Activated T-cell treated with anti-CD3 and anti-CD28 coated beads, Interleukin-2, amount 50 U/mL, for 4 hours (primary cell): ENCODE measurements around the gene DIPK1A. TPM values are rescaled to one million over a fixed set of nuclear protein-coding genes. Genes with fewer than 3 reads are reported as not detected.
A peak's percentile ranks its signal among the peaks of the same experiment; 100 is the strongest.
"Not testable (repeated sequence)": the region's sequence is repeated elsewhere in the genome, so short reads cannot be mapped to it uniquely, and the experiment has no call there.

Experiments used
- ATAC-seq, 2 donors: fragments of 200-7000 bp; cut with Tn5 transposase; one replicate each; pipeline ENCODE4 v1.10.0; 2021
- DNase-seq: peaks from one replicate; pipeline ENCODE4 v3.0.0-alpha.2; 2020
- H3K27me3 Mint-ChIP-seq: one replicate; pipeline ENCODE4 v1.8.0; 2021; ENCODE audit warnings: low read depth, mixed read lengths
- H3K36me3 Mint-ChIP-seq: one replicate; pipeline ENCODE4 v1.8.0; 2022; ENCODE audit warnings: mixed read lengths; ENCODE audit not compliant: insufficient read depth
- H3K4me1 Mint-ChIP-seq: one replicate; pipeline ENCODE4 v1.8.0; 2021; ENCODE audit warnings: low read depth, mixed read lengths
- H3K4me3 Mint-ChIP-seq: one replicate; pipeline ENCODE4 v1.8.0; 2021; ENCODE audit warnings: mild to moderate bottlenecking, moderate library complexity, mixed read lengths
- H3K9me3 Mint-ChIP-seq: one replicate; pipeline ENCODE4 v1.8.0; 2021; ENCODE audit warnings: mixed read lengths
- total RNA-seq, 3 donors: library from RNA; stranded (reverse); gene quantifications; one replicate each; pipeline ENCODE4 v1.2.1, GENCODE V29; 2021

Gene DIPK1A
- total RNA-seq, 3 donors from 2014 or later = 3.6 to 5.3 (median 4.2) TPM

DNA sequence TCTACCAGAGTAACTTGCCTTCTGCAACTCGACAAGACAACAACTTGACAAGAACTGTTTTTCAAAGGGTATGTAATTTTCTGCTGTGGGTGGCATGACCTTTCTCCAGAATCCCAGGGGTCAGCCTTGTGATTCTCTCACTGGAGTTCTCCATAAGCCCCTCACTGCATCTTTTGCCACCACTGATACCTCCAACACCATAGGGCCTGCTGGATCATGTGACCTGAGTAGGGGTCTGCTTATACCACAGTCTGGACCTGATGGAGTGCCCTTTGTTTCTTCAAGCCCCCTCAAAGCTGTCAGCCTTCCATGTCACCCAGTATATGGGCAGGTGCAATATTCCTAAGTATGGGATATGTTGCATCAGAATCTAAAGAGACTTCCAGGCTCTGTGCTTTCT lies 31.6 kb upstream of the DIPK1A start:
- no peaks in the 10 kb centered on the region for H3K36me3 Mint-ChIP-seq
- H3K4me1 Mint-ChIP-seq = peaks cover 50% of the 10 kb centered on the region
- no peaks in the 10 kb centered on the region for H3K9me3 Mint-ChIP-seq
- no peak for ATAC-seq
- H3K4me3 Mint-ChIP-seq = no peak overlapping the region
- no peaks in the 10 kb centered on the region for H3K27me3 Mint-ChIP-seq
- no peak for DNase-seq

DNA sequence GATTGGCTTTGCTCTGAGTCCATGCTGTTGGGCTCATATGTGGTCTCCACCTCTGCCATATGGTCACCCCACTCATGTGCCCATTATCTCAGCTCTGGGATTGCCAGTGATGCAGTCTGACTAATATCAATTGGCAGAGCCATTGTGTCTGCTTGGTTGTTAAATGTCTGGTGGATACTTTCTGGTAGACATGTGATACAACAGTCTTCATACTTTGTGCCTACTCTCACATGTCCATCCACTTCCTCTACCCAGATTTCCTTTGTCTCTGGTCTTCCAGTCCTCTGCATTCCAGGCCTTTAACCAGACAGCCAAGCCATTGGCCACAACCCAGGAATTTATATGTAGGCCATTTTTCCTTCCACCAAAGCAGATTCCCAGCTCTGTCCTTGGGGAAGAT lies 30.8 kb upstream of the DIPK1A start:
- DNase-seq (no peak), ATAC-seq (no peak)
- Mint-ChIP-seq H3K4me3 (no peak overlapping the region), H3K27me3 (no peaks in the 10 kb centered on the region), H3K36me3 (no peaks in the 10 kb centered on the region), H3K9me3 (no peaks in the 10 kb centered on the region), H3K4me1 (peaks cover 50% of the 10 kb centered on the region)

DNA sequence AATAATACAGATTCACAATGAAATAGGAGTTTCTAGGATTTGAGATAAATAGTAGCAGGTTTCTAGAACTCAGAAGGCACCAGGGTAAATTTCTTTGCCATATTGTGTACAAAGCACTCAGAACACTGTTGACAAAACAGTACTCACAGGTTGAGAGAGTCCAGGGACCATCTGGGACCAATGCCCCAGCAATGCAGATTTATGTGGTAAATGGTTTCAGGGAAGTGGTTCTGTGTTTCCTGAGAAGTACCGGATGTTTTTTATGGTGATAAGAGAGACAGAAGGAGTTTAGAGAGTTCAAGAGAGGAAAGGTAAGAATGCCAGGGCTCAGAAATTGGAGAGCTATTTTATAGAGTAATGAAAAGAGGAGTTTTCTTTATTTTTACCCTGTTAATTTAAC lies 29.6 kb upstream of the DIPK1A start:
- H3K9me3 Mint-ChIP-seq = no peaks in the 10 kb centered on the region
- DNase-seq = no peak
- no peaks in the 10 kb centered on the region for H3K27me3 Mint-ChIP-seq
- H3K4me1 Mint-ChIP-seq = peaks cover 50% of the 10 kb centered on the region
- H3K36me3 Mint-ChIP-seq = no peaks in the 10 kb centered on the region
- ATAC-seq = no peak
- peak overlapping the region; percentile 20 for H3K4me3 Mint-ChIP-seq

DNA sequence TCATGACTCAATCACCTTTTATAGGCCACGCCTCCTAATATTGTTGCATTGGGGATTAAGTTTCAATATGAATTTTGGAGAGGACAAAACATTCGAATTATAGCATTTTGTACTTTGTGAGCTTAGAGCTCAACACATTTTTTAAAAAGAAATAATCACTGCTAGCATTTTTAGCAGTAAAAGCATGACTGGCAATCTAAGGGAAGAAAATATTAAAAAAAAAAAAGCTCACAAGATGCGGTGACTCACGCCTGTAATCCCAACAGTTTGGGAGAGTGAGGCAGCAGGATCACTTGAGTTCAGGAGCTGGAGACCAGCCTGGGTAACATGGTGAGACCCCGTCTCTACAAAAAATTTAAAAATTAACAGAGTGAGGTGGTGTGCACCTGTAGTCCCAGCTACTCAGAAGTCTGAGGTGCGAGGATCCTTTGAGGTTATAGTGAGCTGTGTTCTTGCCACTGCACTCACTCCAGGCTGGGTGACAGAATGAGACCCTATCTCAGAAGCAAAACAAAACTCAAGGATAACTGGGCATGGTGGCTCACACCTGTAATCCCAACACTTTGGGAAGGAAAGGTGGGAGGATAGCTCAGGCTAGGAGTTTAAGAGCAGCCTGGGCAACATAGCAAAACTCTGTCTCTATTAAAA lies 28.8 kb upstream of the DIPK1A start:
- no peak for ATAC-seq
- no peaks in the 10 kb centered on the region for H3K27me3 Mint-ChIP-seq
- H3K9me3 Mint-ChIP-seq = no peaks in the 10 kb centered on the region
- no peak for DNase-seq
- no peaks in the 10 kb centered on the region for H3K36me3 Mint-ChIP-seq
- peaks cover 50% of the 10 kb centered on the region for H3K4me1 Mint-ChIP-seq
- H3K4me3 Mint-ChIP-seq = no peak overlapping the region

DNA sequence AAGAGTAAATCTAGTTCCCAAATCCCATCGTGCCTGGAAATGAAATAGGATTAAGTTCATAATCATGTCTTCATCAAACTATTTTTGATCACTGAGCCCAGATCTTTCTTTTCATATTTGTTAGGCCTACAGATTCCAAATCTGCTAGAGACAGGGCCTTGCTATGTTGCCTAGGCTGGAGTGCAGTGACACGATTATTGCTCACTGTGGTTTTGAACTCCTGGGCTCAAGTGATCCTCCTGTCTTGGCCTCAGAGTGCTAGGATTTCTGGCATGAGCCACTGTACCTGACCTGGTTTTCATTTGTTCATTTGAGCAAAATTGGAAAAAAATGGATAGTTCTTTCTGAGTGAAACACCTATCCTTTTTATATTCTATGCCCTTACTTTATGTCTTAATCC lies 28.0 kb upstream of the DIPK1A start:
- Mint-ChIP-seq H3K27me3 (no peaks in the 10 kb centered on the region), H3K9me3 (no peaks in the 10 kb centered on the region), H3K4me1 (peaks cover 55% of the 10 kb centered on the region), H3K4me3 (no peak overlapping the region), H3K36me3 (no peaks in the 10 kb centered on the region)
- DNase-seq (no peak), ATAC-seq (peak in 1 of 2 donors; percentile 47)

DNA sequence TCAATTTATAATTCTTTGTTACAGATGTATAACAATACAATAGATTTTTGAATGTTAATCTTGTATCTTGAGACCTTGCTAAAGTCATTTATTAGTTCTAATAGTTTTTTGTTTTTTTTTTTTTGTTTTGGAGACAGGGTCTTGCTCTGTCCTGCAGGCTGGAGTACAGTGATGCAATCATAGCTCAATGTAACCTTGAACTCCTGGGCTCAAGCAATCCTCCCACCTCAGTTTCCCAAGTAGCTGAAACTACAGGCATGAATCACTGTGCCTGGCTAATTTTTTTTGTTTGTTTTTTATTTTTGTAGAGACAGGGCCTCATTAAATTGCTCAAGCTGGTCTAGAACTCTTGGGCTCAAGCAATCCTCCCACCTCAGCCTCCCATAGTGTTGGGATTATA lies 26.2 kb upstream of the DIPK1A start:
- H3K4me3 Mint-ChIP-seq = no peak overlapping the region
- no peaks in the 10 kb centered on the region for H3K27me3 Mint-ChIP-seq
- ATAC-seq (no peak), DNase-seq (no peak)
- peaks cover 43% of the 10 kb centered on the region for H3K4me1 Mint-ChIP-seq
- H3K36me3 Mint-ChIP-seq = no peaks in the 10 kb centered on the region
- no peaks in the 10 kb centered on the region for H3K9me3 Mint-ChIP-seq

DNA sequence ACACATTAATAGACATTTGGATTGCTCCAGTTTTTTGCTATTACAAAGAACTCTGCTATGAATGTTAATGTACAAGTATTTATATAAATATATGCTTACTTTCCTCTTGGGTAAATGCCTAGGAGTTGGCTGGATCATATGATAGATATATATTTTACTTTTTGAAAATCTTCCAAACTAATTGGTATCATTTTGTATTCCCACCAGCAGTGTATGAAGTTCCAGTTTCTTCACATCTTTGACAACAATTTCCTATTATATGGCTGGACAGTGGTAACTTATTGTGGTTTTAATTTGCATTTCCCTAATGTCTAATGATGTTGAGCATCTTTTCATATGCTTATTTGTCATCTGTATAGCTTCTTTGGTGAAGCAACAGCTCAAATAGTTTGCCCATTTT lies 23.8 kb upstream of the DIPK1A start:
- DNase-seq (no peak), ATAC-seq (no peak)
- no peaks in the 10 kb centered on the region for H3K36me3 Mint-ChIP-seq
- no peak overlapping the region for H3K4me3 Mint-ChIP-seq
- peaks cover 41% of the 10 kb centered on the region for H3K4me1 Mint-ChIP-seq
- no peaks in the 10 kb centered on the region for H3K27me3 Mint-ChIP-seq
- no peaks in the 10 kb centered on the region for H3K9me3 Mint-ChIP-seq

DNA sequence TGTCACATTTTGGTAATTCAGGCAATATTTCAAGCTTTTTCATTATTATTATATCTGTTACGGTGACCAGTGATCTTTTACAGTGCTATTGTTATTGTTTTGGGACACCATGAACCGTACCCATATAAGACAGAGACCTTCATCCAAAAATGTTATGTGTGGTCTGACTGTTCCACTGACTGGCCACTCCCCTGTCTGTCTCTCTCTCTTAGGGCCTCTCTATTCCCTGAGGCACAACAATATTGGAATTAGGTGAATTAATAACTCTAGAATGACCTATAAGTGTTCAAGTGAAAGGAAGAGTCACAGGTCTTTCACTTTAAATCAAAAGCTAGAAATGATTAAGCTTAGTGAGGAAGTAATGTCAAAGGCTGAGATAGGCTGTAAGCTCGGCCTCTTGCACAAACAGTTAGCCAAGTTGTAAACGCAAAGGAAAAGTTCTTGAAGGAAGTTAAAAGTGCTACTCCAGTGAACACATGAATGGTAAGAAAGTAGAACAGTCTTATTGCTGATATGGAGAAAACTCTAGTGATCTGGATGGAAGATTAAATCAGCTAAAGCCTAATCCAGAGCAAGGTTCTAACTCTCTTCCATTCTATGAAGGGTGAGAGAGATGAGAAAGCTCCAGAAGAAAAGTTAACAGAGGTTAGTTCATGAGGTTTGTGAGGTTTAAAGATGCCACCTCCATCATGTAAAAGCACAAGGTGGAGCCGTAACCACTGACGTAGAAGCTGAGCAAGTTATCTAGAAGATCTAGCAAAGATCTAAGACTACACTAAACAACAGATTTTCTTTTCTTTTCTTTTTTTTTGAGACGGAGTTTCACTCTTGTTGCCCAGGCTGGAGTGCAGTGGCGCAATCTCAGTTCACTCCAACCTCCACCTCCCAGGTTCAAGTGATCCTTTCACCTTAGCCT lies 19.7 kb upstream of the DIPK1A start:
- H3K36me3 Mint-ChIP-seq = no peaks in the 10 kb centered on the region
- H3K9me3 Mint-ChIP-seq = no peaks in the 10 kb centered on the region
- H3K27me3 Mint-ChIP-seq = no peaks in the 10 kb centered on the region
- H3K4me1 Mint-ChIP-seq = peaks cover 48% of the 10 kb centered on the region
- peak; percentile 67 to 76 for ATAC-seq
- no peak for DNase-seq
- H3K4me3 Mint-ChIP-seq = peak overlapping the region; percentile 71

DNA sequence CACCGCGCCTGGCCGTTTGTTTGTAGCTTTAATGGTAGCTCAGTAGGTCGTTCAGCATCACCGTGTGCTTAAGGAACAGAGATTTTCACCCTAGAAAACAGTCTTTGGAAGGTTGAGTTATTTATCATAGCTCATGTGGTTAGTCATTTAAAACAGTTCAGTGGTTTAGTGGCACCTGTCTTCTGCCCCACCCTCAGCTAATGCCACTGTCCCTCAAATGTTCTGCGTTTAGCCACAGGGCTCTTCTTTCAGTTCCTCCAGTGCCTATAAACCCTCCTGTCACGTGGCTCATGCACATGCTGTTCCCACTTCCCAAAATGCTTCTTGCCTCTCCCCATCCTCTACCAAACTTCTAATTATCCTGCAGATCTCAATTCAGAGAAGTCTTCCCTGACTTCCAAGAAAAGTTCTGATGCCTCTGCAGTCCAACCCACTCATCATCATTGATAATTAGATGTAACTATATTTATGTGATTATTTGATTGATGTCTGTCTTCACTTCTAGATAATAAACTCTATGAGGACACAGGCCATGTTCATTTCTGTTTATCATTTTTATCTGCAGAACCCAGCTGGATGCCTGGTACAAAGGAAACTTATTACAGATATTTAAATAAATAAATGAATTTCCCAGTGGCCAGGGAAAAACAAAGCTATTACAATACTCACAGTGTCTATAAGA lies 14.4 kb upstream of the DIPK1A start:
- H3K4me1 Mint-ChIP-seq = peaks cover 56% of the 10 kb centered on the region
- no peaks in the 10 kb centered on the region for H3K27me3 Mint-ChIP-seq
- DNase-seq (no peak), ATAC-seq (no peak)
- no peaks in the 10 kb centered on the region for H3K36me3 Mint-ChIP-seq
- H3K4me3 Mint-ChIP-seq = no peak overlapping the region
- no peaks in the 10 kb centered on the region for H3K9me3 Mint-ChIP-seq

DNA sequence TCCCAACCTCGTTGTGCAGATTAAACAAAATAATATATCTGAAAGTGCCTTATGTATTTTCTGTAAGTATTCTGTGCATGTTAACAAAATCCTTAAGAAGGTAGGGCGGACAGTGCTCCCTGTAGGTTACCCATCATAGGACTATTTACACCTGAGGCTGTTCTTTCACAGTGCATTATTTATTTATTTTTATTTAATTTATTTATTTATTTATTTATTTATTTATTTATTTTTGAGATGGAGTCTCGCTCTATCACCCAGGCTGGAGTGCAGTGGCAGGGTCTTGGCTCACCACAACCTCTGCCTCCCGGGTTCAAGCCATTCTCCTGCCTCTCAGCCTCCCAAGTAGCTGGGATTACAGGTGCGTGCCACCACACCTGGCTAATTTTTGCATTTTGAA lies 12.8 kb upstream of the DIPK1A start:
- not testable (repeated sequence) for H3K9me3 Mint-ChIP-seq, H3K36me3 Mint-ChIP-seq, ATAC-seq, H3K4me3 Mint-ChIP-seq, H3K27me3 Mint-ChIP-seq, DNase-seq
- peaks cover 51% of the 10 kb centered on the region for H3K4me1 Mint-ChIP-seq

DNA sequence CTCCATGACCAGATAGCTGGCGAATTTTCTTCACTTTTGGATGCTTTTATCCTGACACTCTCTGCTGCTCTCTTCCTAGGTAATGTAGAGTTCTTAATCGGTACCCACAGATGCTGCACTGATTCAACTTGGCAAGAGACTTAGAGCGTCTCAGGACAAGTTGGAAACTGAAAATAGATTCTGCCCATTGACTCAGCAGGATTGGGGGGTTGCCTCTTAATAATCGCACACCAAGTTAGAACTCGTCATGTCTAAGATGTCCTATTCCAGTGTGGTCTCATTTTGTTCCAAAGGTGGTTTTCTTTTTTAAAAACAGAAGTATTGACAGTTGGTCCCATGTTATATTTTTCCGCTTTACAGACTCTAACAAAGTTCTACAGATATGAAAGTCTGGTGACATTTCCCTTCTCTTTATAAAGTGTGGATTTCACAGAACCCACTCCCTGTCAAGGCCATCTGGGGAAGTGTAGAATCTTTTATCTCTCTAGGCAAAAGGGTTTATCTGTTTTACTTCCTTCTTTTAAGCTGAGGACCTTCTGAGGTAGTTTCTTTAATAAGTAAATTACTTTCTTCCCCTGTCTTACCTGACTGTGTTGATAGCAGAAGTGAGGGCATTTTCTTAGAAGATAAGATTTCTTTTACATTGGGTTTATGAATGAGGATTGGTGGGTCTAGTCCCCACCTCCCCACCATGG lies 12.1 kb upstream of the DIPK1A start:
- H3K4me1 Mint-ChIP-seq = peaks cover 52% of the 10 kb centered on the region
- H3K4me3 Mint-ChIP-seq = no peak overlapping the region
- H3K27me3 Mint-ChIP-seq = no peaks in the 10 kb centered on the region
- no peaks in the 10 kb centered on the region for H3K9me3 Mint-ChIP-seq
- peak; percentile 29 to 52 for ATAC-seq
- no peaks in the 10 kb centered on the region for H3K36me3 Mint-ChIP-seq
- no peak for DNase-seq

DNA sequence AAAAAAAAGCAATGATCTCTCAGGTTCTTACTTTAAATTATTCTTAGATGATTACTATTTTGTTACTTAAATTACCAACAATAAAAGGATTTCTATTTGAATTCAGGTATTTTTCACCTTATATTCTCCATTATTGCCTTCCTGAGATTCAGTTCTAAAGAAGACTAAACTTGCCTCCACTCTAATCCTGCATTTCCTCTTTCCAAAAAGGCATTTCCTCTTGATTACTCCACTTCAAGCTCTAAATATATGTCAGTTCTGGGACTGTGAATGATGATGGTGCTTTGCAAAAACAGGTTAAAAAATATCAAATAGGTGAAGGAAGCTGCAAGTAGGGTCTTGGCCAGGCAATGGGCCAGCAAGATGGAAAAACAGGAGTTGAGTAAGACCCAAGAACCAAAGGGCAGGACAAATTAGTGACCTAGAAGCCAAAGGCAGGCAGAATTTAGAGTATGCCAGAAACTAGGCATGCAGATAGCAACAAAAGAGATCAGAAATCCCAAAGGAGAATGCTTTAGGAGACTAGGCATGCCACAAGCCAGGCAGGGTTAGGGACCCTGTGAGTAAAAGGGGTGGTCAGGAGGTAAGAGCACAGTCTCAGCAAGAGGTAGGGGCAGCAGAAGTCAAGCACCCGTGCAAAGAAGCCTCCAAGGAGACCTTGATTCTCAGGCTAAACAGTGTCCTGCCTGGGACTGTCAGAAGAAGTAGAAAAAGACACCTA lies 11.3 kb upstream of the DIPK1A start:
- no peak for ATAC-seq
- Mint-ChIP-seq H3K36me3 (no peaks in the 10 kb centered on the region), H3K4me3 (peak overlapping the region; percentile 21)

DNA sequence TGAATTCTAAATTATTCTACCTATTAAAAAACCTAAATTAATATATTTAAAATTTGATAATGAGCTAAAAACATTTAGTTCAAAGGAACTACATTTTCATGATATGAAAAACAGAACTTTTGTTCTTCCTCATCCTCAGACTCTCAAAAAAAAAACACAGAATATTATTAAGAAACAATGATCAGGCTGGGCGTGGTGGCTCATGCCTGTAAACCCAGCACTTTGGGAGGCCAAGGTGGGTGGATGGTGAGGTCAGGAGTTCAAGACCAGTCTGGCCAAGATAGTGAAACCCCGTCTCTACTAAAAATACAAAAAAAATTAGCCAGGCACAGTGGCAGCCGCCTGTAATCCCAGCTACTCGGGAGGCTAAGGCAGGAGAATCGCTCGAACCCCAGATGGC lies 10.7 kb upstream of the DIPK1A start:
- peaks cover 50% of the 10 kb centered on the region for H3K4me1 Mint-ChIP-seq
- H3K4me3 Mint-ChIP-seq, ATAC-seq: not testable (repeated sequence)

More for the DNA sequence above, 11.3 kb upstream of the DIPK1A start:
- Mint-ChIP-seq H3K9me3 (no peaks in the 10 kb centered on the region), H3K27me3 (no peaks in the 10 kb centered on the region), H3K4me1 (peaks cover 55% of the 10 kb centered on the region)
- DNase-seq = no peak

More for the DNA sequence above, 10.7 kb upstream of the DIPK1A start:
- not testable (repeated sequence) for H3K27me3 Mint-ChIP-seq, DNase-seq, H3K36me3 Mint-ChIP-seq, H3K9me3 Mint-ChIP-seq
